SU-DHL-6 (cell line): ENCODE measurements around the gene TBC1D22A.

Source experiments
- CTCF ChIP-seq: fragments of 200-600 bp; sonication (generic); IDR thresholded peaks from one replicate; pipeline ENCODE4 v1.5.1; 2017; ENCODE audit warnings: antibody characterized with exemption, mild to moderate bottlenecking, low read length, moderate library complexity; ENCODE audit not compliant: insufficient read depth, poor library complexity, severe bottlenecking
- EZH2phosphoT487 ChIP-seq: fragments of 200-600 bp; sonication (generic), shearing (Covaris generic); conservative IDR thresholded peaks from 2 replicates; pipeline ENCODE4 v1.6.1; 2018; ENCODE audit warnings: mild to moderate bottlenecking, antibody characterized with exemption, low read length, moderate library complexity, mixed read lengths

GRCh38 chr22:46726986-46727317, 35.5 kb upstream of the TBC1D22A start:
- TF ChIP-seq CTCF (no peak), EZH2phosphoT487 (no peak)
